Stimulated activated CD4-positive, alpha-beta T cell treated with anti-CD3 and anti-CD28 coated beads, Interleukin-15, amount 100 ng/mL, for 1 hour (primary cell): ENCODE data around the gene TAF15.

ENCODE experiments used
- DNase-seq, 2 donors: peaks; one replicate each; pipeline ENCODE4 v3.0.0-alpha.2; 2020; ENCODE audit warnings: low read depth in 1 of 2, low spot score in 1 of 2

The TAF15 gene

GRCh38 chr17:35870906-35871819 is 61.9 kb downstream of the TAF15 start:
- no peak for DNase-seq

- DNase-seq = no peak
These were observed 63.1 kb downstream of the TAF15 start for GRCh38 chr17:35872196-35872980.

GRCh38 chr17:35875072-35875799 is 66.0 kb downstream of the TAF15 start:
- no peak for DNase-seq

- DNase-seq = no peak
These were observed 66.5 kb downstream of the TAF15 start for GRCh38 chr17:35875800-35876139.

GRCh38 chr17:35876534-35876933 is 67.2 kb downstream of the TAF15 start:
- no peak for DNase-seq

- no peak for DNase-seq
These were observed 68.2 kb downstream of the TAF15 start for GRCh38 chr17:35877345-35878029.

GRCh38 chr17:35878361-35878760 is 69.1 kb downstream of the TAF15 start:
- no peak for DNase-seq

- peak in 1 of 2 donors; percentile 16 for DNase-seq
These were observed 70.7 kb downstream of the TAF15 start, which contains the start of gene CCL5 for GRCh38 chr17:35879773-35880654. TSS of gene CCL5 (minus strand) at chr17:35880360.

- no peak for DNase-seq
These were observed 80.0 kb downstream of the TAF15 start for GRCh38 chr17:35889241-35889640.

- DNase-seq = no peak
These were observed 80.8 kb downstream of the TAF15 start for GRCh38 chr17:35889818-35890773.

- DNase-seq = no peak
These were observed 81.5 kb downstream of the TAF15 start for GRCh38 chr17:35890774-35891155.

GRCh38 chr17:35891269-35891668 is 82.0 kb downstream of the TAF15 start:
- no peak for DNase-seq

- peak in 1 of 2 donors; percentile 21 for DNase-seq
These were observed 83.1 kb downstream of the TAF15 start for GRCh38 chr17:35892091-35893035.

- no peak for DNase-seq
These were observed 84.5 kb downstream of the TAF15 start for GRCh38 chr17:35893751-35894150.

- no peak for DNase-seq
These were observed 84.9 kb downstream of the TAF15 start for GRCh38 chr17:35894206-35894605.

- no peak for DNase-seq
These were observed 86.6 kb downstream of the TAF15 start for GRCh38 chr17:35895636-35896587.
